GM12865 (cell line): ENCODE measurements around the gene RGS16.

Experiments
- DNase-seq: peaks from one replicate; pipeline ENCODE4 v3.0.0; 2010; ENCODE audit warnings: low read depth
- H3K4me3 ChIP-seq: 2 replicates; pipeline ENCODE4 v1.5.1; 2011; ENCODE audit warnings: mild to moderate bottlenecking, low read depth, low read length, control low read depth
- TF ChIP-seq, protein P1 (sequence below): IDR thresholded peaks from 2 replicates; pipeline ENCODE4 v1.5.1; 2011; ENCODE audit warnings: low read length, control low read depth, low read depth, inconsistent platforms; ENCODE audit not compliant: insufficient read depth; ENCODE audit errors: missing control alignments

RGS16 gene, protein sequence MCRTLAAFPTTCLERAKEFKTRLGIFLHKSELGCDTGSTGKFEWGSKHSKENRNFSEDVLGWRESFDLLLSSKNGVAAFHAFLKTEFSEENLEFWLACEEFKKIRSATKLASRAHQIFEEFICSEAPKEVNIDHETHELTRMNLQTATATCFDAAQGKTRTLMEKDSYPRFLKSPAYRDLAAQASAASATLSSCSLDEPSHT

DNA sequence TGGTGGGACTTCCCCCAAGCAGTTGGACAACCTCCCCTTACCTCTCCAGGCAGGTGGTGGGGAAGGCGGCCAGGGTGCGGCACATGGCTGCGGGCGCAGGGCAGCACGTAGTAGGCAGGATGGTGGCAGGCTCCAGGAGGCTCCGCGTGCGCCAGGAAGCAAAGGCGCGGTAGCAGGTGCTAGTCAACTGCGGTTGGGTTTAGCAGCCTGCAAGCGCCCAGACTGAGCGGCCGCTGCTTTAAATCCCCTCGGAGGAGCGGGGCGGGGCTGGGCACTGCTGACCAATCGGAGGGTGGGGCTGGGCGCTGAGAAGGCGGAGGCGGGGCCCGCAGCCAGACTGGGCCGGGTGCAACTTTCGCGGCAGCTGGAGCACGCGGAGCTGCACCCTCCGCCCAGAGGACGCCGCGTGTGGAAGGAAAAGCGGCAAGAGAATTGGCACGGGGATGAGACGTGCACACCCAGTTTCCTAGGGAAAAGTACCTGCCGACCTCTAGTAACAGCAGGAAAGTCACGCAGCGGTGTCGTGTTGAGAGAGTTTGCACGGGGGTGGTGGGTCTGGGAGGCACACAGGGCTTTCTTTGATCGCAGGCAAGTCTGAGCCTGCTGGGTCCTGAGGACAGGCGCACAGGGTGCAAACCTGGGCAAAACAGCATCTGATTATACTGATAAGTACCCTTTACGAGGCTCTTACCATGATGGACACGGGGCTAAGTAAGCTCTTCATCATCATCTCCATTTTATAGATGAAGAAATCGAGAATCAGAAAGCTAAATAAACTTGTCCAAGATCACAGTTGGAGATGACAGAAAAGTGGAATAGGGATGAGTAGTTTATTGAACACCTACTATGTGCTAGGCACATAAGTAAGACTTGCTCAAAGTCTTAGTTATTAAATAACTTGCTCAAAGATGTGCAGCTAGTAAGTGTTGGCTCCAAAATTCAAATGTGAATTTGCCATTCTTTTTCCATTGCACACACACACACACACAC is at the start of gene RGS16:
TSS of gene RGS16 (minus strand) at position 215 of the 990 bp plus-strand sequence. CDS start at position 85, 130 bp downstream.
- peak within 1 kb of the TSS; percentile 81 for H3K4me3 ChIP-seq
- TF ChIP-seq, protein P1, sequence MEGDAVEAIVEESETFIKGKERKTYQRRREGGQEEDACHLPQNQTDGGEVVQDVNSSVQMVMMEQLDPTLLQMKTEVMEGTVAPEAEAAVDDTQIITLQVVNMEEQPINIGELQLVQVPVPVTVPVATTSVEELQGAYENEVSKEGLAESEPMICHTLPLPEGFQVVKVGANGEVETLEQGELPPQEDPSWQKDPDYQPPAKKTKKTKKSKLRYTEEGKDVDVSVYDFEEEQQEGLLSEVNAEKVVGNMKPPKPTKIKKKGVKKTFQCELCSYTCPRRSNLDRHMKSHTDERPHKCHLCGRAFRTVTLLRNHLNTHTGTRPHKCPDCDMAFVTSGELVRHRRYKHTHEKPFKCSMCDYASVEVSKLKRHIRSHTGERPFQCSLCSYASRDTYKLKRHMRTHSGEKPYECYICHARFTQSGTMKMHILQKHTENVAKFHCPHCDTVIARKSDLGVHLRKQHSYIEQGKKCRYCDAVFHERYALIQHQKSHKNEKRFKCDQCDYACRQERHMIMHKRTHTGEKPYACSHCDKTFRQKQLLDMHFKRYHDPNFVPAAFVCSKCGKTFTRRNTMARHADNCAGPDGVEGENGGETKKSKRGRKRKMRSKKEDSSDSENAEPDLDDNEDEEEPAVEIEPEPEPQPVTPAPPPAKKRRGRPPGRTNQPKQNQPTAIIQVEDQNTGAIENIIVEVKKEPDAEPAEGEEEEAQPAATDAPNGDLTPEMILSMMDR, result no peak
- DNase-seq, result peak; percentile 98

DNA sequence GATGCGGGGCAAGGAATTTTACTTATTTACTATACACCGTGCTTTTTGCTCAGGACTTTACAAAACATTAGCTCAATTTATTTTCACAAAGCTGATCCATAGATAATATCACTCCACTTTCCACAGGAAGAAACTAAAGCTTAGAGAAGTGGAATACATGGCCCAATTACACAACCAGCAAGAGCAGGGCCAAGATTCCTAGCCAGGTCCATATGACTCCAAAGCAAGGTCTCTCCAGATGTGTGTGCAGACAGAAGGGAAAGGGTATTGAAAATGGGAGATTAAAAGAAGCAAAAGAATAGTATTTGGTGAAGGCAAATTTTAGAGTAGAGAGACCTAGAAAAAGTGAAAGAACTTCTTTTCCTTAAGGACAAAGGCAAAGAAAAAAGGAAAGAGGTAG is 49.8 kb upstream of the RGS16 start:
- TF ChIP-seq, protein P1, result no peak
- H3K4me3 ChIP-seq, result no peak overlapping the region
- no peak for DNase-seq

DNA sequence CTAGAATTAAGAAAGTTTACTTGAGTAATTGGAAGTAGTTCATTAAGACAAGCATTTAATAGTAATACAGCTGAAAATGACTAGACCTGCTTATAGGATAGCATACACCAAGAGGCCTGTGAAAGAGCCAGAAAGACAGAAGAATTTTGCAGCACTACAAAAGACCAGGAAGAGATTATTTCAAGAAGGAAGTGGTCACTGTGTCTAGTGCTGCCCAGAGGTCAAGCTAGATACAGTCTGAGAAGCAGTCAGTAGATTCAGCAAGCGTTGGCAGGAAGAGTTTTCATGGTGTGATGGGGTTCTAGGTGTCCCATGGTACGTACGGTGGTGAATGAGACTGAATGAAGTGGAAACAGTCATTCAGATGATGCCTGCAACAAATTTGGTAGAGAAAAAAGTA is 48.7 kb upstream of the RGS16 start:
- H3K4me3 ChIP-seq, result no peak overlapping the region
- TF ChIP-seq, protein P1, result no peak
- DNase-seq, result no peak

DNA sequence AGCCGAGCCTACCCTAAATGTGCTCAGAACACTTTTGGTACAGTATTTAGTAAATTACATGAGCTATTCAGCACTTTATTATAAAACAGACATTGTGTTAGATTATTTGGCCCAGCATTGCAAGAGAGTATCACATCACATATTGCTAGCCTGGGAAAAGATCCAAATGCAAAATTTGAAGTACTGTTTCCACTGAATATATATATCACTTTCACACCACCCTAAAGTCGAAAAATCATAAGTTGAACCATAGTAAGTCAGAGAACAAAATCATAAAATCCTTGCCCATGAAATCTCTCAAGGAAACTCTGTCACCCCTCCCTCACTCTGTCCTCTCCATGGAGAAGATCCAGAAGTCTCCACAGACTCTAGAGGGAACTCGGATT is 47.1 kb upstream of the RGS16 start:
- no peak for DNase-seq
- TF ChIP-seq, protein P1, result no peak

DNA sequence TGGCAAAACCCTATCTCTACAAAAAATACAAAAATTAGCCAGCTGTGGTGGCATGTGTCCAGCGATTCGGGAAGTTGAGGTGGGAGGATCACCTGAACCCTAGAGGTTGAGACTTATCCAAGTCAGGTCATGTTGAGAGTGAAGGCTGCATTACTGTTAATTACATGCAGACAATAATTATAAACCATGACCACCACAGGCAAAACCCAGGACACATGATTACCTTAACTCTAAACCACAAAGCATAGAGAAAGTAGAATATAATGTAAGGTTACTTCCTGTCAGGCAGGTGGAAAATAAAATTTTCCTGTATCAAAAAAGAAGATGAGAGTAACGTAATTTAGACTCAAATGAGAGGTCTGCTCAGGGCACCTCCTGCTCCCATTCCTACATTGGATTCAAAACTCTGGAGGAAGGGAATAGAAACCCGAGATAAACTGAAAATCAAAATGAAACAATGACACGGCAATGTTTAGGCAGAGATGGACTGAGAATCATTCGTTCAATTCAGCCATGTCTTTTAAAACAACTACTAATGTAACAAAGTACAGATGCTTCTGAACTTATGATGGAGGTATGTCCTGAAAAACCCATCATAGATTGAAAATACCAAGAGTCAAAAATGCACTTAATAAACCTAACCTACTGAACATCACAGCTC is 46.6 kb upstream of the RGS16 start:
- TF ChIP-seq, protein P1, result no peak
- DNase-seq, result no peak
- no peak overlapping the region for H3K4me3 ChIP-seq

More for the DNA sequence above, 47.1 kb upstream of the RGS16 start:
- no peak overlapping the region for H3K4me3 ChIP-seq

DNA sequence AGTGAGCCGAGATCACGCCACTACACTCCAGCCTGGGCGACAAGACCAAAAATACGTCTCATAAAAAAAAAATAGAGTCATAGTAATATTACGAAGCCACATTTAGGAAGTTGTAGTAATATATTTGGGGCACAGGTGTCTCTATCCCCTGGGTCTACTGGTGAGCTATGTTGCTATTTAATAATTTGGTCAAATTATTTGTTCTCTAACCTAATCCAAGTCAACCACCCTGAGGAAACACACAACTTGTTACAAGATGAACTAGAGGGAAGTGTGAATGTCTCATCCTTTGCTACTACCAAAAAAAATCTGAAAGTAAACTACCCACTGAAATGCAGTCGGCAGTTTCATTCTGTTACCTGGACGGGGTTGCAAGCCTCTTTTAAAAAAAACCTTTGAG is 44.9 kb upstream of the RGS16 start:
- no peak overlapping the region for H3K4me3 ChIP-seq
- TF ChIP-seq, protein P1, result no peak
- peak; percentile 35 for DNase-seq
